T-helper 17 cell (primary cell): ENCODE measurements around the gene CELSR2. TPM values are rescaled to one million over a fixed set of nuclear protein-coding genes. Genes with fewer than 3 reads are reported as not detected.
A peak's percentile ranks its signal among the peaks of the same experiment; 100 is the strongest.

ENCODE experiments used
- ATAC-seq: fragments of 150-1000 bp; cut with Tn5 transposase; 2 replicates; pipeline ENCODE4 v1.10.0; 2021; ENCODE audit warnings: mild to moderate bottlenecking, moderate library complexity
- DNase-seq, 3 donors: peaks; one replicate each; pipeline versions ENCODE4 v3.0.0 to v3.0.0-alpha.2; 2020 to 2021
- H3K9me3 ChIP-seq: one replicate; pipeline ENCODE4 v1.7.0; 2013; ENCODE audit warnings: low read length, mild to moderate bottlenecking; ENCODE audit not compliant: control insufficient read depth, poor library complexity, severe bottlenecking
- H3K27ac Mint-ChIP-seq: one replicate; pipeline ENCODE4 v1.8.0; 2022; ENCODE audit warnings: mild to moderate bottlenecking, moderate library complexity, mixed read lengths
- H3K27me3 Mint-ChIP-seq: one replicate; pipeline ENCODE4 v1.8.0; 2022; ENCODE audit warnings: mixed read lengths
- H3K36me3 Mint-ChIP-seq: one replicate; pipeline ENCODE4 v1.8.0; 2022; ENCODE audit warnings: low read depth, mixed read lengths
- H3K4me1 Mint-ChIP-seq: one replicate; pipeline ENCODE4 v1.8.0; 2022; ENCODE audit warnings: mild to moderate bottlenecking, mixed read lengths
- H3K4me3 Mint-ChIP-seq: one replicate; pipeline ENCODE4 v1.8.0; 2022; ENCODE audit warnings: mild to moderate bottlenecking, moderate library complexity, mixed read lengths
- total RNA-seq, 4 donors: library from RNA in 2 of 4; stranded (reverse) in 2 of 4; gene quantifications; one replicate each; pipeline ENCODE4 v1.2.3 and lab custom pipeline; 2022 to 2026

The CELSR2 gene
- total RNA-seq, 2 donors from 2014 or later = 3.2 to 3.3 TPM

DNA sequence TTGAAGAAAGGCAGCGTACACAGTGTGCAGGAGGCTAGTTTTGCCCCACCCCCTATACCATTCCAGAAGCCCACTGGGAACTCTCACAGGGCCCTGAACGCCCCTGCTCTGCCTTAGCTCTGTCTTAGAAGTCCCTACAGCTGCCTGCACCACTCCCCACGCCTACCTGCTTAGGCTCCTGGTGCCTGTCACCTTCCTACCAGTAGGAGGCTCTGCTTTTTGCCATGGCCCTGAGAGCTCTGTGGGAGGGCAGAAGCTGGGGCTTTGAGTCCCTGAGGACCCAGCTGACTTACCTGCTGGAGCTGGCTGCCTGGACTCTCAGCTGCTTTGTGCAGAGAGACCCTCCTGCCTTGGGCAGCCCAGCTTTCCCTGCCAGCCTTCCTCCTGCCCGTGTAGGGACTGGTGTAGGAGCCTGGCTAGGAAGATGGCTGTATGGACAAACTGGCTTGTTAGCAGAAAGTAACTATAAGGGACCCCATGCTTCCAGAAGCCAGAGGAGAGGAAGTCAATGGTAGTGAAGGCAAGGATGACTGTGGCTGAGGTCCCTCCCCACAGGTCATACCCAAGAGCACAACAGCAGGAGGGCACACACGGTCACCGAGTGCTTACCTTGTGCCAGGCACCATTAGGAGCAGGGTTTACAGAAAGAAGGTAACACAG is 9.8 kb upstream of the CELSR2 start:
- ATAC-seq (peak; percentile 77), DNase-seq (no peak)
- no peak overlapping the region for H3K4me3 Mint-ChIP-seq
- H3K36me3 Mint-ChIP-seq = peaks cover 4% of the 10 kb centered on the region
- peaks cover 25% of the 10 kb centered on the region for H3K27me3 Mint-ChIP-seq
- H3K27ac Mint-ChIP-seq = peak overlapping the region; percentile 53
- peaks cover 23% of the 10 kb centered on the region for H3K4me1 Mint-ChIP-seq
- no peaks in the 10 kb centered on the region for H3K9me3 ChIP-seq

DNA sequence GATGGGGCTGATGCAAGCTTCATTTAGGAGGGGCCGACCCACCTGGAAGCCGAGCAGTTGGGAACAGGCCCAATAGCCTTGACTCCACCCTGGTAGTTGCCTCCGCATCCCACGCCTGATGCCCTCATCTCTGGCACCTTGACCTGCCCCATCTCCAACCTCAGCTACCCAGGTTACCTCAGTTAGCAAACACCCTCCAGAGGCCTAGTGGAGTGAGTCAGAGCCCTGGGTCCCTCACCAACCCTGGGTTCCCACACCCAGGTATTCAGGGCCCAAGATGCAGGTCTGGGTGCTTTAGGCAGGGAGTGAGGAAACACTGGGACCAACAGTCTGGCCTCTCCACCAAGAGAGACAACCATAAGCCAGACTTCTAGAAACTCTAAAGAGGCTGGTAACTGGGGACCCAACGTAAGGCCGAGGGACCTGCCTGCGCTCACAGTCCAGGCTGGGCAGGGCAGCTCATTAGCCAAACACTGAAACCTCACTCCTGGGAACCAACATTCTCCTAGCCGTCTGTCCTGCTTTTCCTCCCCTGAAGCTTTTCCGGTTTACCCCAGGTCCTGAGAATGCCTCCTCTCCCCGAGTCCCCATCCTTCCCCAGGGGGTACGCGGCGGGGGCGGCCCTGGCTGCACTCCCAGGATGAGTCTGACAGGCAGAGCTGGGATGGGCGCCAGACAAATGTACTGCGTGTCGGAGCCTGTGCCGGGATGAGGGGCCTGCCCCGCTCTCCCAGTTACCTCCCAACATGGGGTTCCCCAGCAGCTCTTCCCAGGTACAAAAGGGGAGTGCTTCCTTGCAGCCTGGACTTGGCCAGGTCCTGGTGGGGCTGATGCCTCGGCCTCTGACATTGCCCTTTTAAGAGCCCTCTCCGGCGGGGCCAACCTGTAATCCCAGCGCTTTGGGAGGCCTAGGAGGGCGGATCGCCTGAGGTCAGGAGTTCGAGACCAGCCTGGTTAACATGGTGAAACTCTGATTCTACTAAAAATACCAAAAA is 8.9 kb upstream of the CELSR2 start:
- Mint-ChIP-seq H3K4me1 (peaks cover 19% of the 10 kb centered on the region), H3K27me3 (peaks cover 28% of the 10 kb centered on the region), H3K27ac (peak overlapping the region; percentile 53), H3K4me3 (peak overlapping the region; percentile 55), H3K36me3 (no peaks in the 10 kb centered on the region)
- no peaks in the 10 kb centered on the region for H3K9me3 ChIP-seq
- DNase-seq = no peak
- peak; percentile 38 for ATAC-seq

DNA sequence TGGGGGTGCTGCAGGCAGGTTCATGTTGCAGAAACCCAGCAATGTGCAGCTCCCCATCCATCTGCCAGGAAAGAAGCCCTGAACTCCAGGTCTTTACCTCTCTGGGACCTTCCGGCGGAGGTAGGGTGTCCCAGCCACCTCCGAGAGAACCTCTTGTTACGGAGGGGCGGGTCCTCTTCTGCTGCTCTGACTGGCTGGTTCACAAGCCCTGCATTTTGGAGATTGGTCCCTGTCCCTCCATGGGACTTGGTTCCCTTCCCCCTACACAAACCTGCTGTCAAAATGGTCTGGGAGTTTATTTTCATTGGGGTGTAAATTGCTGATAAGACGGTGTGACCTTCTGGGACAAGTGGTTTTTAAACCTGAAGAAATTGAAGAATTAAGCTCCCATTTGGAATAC is 8.0 kb upstream of the CELSR2 start:
- Mint-ChIP-seq H3K27ac (peak overlapping the region; percentile 53), H3K27me3 (peaks cover 28% of the 10 kb centered on the region), H3K4me1 (peaks cover 19% of the 10 kb centered on the region), H3K36me3 (no peaks in the 10 kb centered on the region), H3K4me3 (peak overlapping the region; percentile 41)
- ATAC-seq (no peak), DNase-seq (no peak)
- no peaks in the 10 kb centered on the region for H3K9me3 ChIP-seq

DNA sequence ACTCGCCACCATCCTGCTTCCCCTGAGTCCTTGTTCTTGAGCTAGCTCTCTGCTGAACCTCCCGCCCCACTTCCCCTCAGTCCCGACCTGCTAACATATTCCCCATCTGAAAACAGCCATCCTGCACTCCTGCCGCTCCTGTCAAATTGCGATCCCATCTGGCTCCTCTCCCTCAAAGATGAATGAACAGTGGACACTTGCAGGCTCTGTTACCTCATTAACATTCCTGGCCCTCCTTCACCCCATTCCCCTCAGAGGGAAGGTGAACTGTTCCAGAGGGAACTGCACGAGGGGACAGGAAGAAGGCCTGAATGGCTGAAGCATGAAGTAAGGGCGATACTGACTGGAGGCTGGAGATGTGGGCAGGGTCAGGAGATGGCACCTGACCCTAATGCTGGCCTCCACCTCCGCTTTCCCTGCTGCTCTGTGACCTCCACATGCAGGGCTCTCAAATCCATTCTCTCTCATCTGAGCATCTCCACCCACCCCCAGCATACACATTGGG is 7.4 kb upstream of the CELSR2 start:
- Mint-ChIP-seq H3K36me3 (no peaks in the 10 kb centered on the region), H3K27me3 (peaks cover 33% of the 10 kb centered on the region), H3K27ac (peak overlapping the region; percentile 53), H3K4me1 (peaks cover 21% of the 10 kb centered on the region), H3K4me3 (no peak overlapping the region)
- no peak for DNase-seq
- no peak for ATAC-seq
- no peaks in the 10 kb centered on the region for H3K9me3 ChIP-seq

DNA sequence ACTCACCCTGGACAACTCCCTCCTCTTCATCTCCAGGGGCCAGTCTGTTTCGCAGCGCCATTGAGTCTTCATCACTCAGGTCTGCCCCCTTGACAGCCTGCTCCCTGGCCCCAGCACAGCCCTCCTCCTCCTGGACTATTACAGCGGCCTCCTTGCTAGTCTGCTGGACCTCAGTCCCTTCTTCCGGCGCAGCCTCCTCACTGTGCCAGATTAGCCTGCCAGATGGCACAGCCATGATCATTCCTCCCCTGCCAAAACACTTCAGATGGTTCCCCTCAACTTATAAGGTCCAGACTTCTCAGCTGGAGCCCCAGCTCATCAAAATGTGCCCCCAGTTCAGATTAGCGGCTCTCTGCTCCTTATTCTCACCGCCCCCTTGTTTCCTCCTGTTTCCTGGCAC is 7.0 kb upstream of the CELSR2 start:
- ATAC-seq = no peak
- H3K27ac Mint-ChIP-seq = peak overlapping the region; percentile 43
- no peak overlapping the region for H3K4me3 Mint-ChIP-seq

DNA sequence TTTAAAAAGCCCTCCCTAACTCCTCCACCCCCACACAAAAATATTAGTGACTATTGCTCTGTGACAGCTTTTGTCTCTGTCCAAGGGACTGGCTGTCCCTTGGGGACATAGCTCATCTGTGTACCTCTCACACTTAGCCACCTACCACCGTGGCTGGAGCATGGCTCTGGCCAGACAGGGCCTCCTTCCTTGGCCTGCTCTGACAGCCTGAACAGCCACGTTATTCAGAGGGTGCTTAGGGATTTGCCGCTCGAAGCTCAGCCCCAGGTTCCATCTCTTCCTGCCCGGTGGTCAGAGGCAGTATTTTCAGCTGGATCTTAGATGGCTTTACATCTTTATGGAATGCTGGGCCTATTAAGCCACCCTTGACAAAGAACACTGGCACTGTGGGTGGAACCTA is 6.1 kb upstream of the CELSR2 start:
- Mint-ChIP-seq H3K27ac (peak overlapping the region; percentile 47), H3K4me3 (no peak overlapping the region), H3K36me3 (no peaks in the 10 kb centered on the region), H3K27me3 (peaks cover 34% of the 10 kb centered on the region), H3K4me1 (peaks cover 21% of the 10 kb centered on the region)
- DNase-seq (no peak), ATAC-seq (no peak)
- H3K9me3 ChIP-seq = no peaks in the 10 kb centered on the region

More for the DNA sequence above, 7.0 kb upstream of the CELSR2 start:
- Mint-ChIP-seq H3K27me3 (peaks cover 34% of the 10 kb centered on the region), H3K36me3 (no peaks in the 10 kb centered on the region), H3K4me1 (peaks cover 21% of the 10 kb centered on the region)
- DNase-seq = no peak
- H3K9me3 ChIP-seq = no peaks in the 10 kb centered on the region

DNA sequence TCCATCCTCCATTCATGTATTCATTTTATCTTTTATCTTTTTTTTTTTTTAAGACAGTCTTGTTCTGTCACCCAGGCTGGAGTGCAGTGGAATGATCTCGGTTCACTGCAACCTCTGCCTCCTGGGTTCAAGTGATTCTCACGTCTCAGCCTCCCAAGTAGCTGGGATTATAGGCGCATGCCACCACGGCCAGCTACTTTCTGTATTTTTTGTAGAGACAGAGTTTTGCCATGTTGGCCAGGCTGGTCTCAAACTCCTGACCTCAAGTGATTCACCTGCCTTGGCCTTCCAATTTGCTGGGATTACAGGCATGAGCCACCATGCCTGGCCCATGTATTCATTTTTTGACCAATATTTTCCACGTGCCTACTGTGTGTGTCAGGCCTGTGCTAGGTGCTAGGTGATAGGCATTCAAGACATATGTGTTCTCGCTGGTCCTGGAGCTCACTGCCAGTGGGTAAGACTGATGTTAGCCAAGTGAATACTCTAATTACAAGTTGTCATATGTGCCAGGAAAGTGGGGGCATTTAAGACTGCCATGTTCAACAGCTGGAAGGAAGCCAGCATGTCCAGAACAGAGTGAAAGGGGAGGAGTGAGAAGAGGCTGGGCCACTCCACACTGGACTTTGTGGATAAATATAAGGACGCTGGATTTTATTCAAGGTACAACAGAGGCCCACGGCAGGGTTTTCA is 5.3 kb upstream of the CELSR2 start:
- H3K27me3 Mint-ChIP-seq = peaks cover 34% of the 10 kb centered on the region
- peaks cover 22% of the 10 kb centered on the region for H3K4me1 Mint-ChIP-seq
- H3K4me3 Mint-ChIP-seq = no peak overlapping the region
- H3K27ac Mint-ChIP-seq = peak overlapping the region; percentile 47
- no peak for DNase-seq
- H3K36me3 Mint-ChIP-seq = no peaks in the 10 kb centered on the region
- H3K9me3 ChIP-seq = no peaks in the 10 kb centered on the region
- no peak for ATAC-seq

DNA sequence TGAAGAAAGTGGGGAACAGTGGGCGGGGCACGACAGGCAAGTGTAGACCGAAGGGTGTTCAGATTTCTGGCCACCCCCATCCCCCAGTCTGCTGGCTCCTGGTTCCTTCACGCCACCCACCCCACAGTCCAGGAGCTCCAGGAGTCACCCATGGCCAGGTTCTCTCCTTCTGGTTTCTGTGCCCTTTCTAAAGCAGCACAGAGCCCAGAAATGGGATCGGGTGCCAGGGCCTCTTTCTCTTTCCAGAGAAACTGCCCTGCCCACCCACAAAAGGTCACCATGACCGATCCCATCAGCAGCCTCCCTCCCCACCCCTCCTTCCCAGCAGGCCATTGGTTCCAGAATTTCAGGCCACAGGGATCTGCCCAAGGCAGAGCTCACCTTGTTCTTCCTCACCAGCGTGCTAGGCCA is 3.2 kb upstream of the CELSR2 start:
- H3K4me1 Mint-ChIP-seq = peaks cover 23% of the 10 kb centered on the region
- H3K27me3 Mint-ChIP-seq = peaks cover 34% of the 10 kb centered on the region
- H3K9me3 ChIP-seq = no peaks in the 10 kb centered on the region
- DNase-seq (no peak), ATAC-seq (no peak)
- H3K27ac Mint-ChIP-seq = no peak overlapping the region
- no peak overlapping the region for H3K4me3 Mint-ChIP-seq
- H3K36me3 Mint-ChIP-seq = no peaks in the 10 kb centered on the region

DNA sequence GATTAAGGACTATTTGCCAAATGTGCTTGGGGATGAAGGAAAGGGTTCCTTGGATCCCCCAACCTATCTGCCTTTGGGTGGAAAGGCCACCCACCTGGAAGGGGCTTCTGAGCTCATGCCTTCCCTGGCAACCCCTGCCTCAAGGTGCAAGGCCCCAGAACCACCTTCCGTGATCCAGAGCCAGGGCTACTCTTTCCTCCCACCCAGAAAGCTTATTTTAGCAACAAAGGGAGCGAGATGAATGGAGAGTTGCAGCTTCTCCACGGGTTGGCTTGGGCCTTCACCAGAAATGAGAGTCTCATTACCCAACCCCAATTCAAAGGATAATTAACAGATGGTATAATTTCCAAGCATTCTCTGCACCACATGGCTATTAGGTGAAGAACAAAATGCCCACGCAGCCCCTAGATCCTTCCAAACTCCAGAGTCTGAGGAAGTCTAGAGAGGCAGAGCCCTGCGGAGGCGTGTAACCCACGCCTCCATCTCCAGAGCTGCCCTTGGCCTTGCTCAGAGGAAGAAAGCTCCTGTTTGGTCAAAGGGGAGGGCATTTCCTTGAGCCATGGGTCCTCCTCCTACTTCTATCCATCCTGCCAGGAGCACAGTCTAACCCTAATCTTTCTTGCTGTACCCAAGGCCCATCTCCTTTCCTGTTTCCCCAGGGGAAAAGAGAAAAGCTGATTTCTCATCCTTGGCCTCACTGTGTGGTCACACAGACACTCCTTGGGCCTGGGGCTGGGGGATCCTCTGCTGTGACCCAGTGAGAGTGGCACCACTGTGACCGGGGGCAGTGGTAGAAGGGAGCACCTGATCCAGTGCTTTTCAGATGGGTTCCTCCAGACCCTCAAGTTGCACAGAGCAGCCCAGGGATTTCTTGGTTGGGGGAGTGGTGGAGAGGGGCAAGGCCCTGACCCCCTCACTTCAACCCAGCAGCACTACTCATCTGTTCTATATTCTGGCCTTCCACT is 1.7 kb upstream of the CELSR2 start:
- Mint-ChIP-seq H3K4me3 (no peak overlapping the region), H3K4me1 (peaks cover 12% of the 10 kb centered on the region)
- no peak for DNase-seq

DNA sequence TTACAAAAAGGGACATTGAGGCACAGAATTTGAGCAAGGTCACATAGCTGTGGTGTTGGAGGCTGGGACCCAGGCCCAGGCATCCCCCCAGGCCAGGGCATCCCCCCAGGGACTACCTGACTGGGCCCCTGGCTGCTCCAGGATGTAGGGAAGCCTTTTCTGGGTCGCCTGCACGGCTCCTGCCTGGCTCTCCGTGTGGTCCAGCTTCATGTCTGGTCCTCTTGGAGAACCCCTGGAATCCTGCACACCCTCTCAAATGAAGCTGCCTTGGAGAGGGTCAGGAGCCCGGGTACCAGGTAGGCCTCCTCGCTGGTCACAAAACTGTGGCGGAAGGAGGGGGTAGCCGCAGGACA is 919 bp upstream of the CELSR2 start:
- Mint-ChIP-seq H3K4me1 (peaks cover 12% of the 10 kb centered on the region), H3K27me3 (peaks cover 21% of the 10 kb centered on the region), H3K27ac (no peak overlapping the region), H3K4me3 (no peak overlapping the region), H3K36me3 (no peaks in the 10 kb centered on the region)
- no peak for ATAC-seq
- DNase-seq = no peak
- no peaks in the 10 kb centered on the region for H3K9me3 ChIP-seq

More for the DNA sequence above, 1.7 kb upstream of the CELSR2 start:
- Mint-ChIP-seq H3K27ac (no peak overlapping the region), H3K36me3 (no peaks in the 10 kb centered on the region), H3K27me3 (peaks cover 25% of the 10 kb centered on the region)
- ATAC-seq = no peak
- no peaks in the 10 kb centered on the region for H3K9me3 ChIP-seq

DNA sequence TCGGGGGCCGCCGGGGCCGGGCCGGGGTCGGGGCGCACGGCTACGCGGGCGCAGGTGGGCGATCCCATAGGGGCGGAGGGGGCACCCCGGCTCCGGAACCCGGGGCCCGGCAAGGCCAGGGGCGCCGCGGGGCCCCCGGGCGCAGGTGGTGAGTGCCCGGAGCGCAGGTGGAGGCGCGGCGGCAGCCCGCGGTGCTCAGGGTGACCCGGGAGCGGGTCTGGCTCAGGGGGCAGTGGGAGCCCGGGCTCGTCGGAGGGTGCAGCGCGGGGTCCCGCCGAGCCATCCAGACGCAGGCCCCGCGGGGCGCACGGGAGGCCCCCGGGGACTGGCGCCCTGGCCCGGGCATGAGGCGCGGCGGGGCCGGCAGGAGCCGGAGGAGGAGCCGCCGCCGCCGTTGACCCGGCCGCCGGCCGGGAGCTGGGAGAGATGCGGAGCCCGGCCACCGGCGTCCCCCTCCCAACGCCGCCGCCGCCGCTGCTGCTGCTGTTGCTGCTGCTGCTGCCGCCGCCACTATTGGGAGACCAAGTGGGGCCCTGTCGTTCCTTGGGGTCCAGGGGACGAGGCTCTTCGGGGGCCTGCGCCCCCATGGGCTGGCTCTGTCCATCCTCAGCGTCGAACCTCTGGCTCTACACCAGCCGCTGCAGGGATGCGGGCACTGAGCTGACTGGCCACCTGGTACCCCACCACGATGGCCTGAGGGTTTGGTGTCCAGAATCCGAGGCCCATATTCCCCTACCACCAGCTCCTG is 489 bp downstream of the CELSR2 start:
- DNase-seq (no peak), ATAC-seq (peak; percentile 46)
- Mint-ChIP-seq H3K27me3 (peaks cover 6% of the 10 kb centered on the region), H3K27ac (no peak overlapping the region), H3K4me1 (peaks cover 14% of the 10 kb centered on the region), H3K36me3 (no peaks in the 10 kb centered on the region), H3K4me3 (peak overlapping the region; percentile 82)
- H3K9me3 ChIP-seq = no peaks in the 10 kb centered on the region
